ENCODE results near the gene PPP3R1. TPM values are rescaled to one million over a fixed set of nuclear protein-coding genes. Genes with fewer than 3 reads are reported as not detected.

The PPP3R1 gene
- total and polyA plus RNA-seq, 2 donors (not counting 3 experiments of a cell fraction or from before 2014, with no cell fraction given), result 8.4 to 62.2 TPM

DNA sequence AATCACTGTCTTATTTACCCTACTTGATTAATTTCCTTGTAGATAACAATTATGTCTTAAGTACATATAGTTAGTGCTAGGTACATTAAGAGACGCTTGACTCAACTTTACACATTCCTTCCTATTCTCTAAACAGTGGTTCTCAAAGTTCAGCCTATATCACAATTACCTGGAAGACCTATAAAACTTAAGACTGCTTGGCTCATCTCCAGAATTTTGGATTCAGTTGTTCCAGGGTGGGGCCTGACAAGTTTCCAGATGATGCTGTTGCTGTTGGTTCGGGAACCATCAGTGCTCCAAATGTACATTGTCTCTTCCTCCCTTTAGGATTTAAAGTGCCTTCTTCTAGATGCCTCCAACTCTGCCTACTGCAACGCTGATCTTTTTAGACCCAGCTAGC lies 4.0 kb downstream of the PPP3R1 start:
- intact Hi-C loops (cut with micrococcal nuclease), result no loop called here
- Histone ChIP-seq H3K27ac (ENCODE audit: insufficient read depth, low read depth, low read length) (no peak overlapping the region), H3K79me2 (ENCODE audit: control insufficient read depth, insufficient read depth, low read length) (peaks cover 86% of the 10 kb centered on the region), H3K4me3 (replicated peaks in 1 of 3; ENCODE audit: insufficient read depth in 1 of 3, low read depth in 1 of 3, low read length in 3 of 3) (no peak overlapping the region), H3K9ac (replicated peaks; ENCODE audit: extremely low read depth, insufficient read depth, low read length) (no peak overlapping the region), H3K4me1 (ENCODE audit: control insufficient read depth, extremely low read depth, insufficient read depth, low read length) (peaks cover 23% of the 10 kb centered on the region), H4K20me1 (replicated peaks; ENCODE audit: control insufficient read depth, extremely low read depth, insufficient read depth, low read length) (peaks cover 35% of the 10 kb centered on the region), H3K36me3 (ENCODE audit: control insufficient read depth in 2 of 2, extremely low read depth in 1 of 2, insufficient read depth in 2 of 2, low read length in 2 of 2) (no peaks in the 10 kb centered on the region), H3K4me2 (ENCODE audit: insufficient read depth, low read length) (no peak overlapping the region), H3K9me3 (replicated peaks; ENCODE audit: control insufficient read depth, insufficient read depth, low read length) (no peaks in the 10 kb centered on the region), H2AFZ (ENCODE audit: low read depth, low read length) (no peak overlapping the region), H3K9me1 (replicated peaks; ENCODE audit: control insufficient read depth, extremely low read depth, insufficient read depth, low read length) (no peaks in the 10 kb centered on the region), H3K27me3 (ENCODE audit: control insufficient read depth in 2 of 2, insufficient read depth in 2 of 2, low read length in 2 of 2) (no peaks in the 10 kb centered on the region)
- no TSS peak for BruUV-seq (replicated peaks)
- TF ChIP-seq FOS (IDR thresholded peaks at IDR 0.05; ENCODE audit: borderline replicate concordance, insufficient read depth, low read length) (no peak), GATA2 (IDR thresholded peaks at IDR 0.05; ENCODE audit: insufficient read depth, insufficient read length, low read depth, low read length) (no peak), EZH2 (IDR thresholded peaks at IDR 0.05; ENCODE audit: borderline replicate concordance, low read depth, low read length, severe bottlenecking) (no peak), POLR2A (IDR thresholded peaks at IDR 0.05; ENCODE audit: low read depth, low read length) (no peak), JUN (IDR thresholded peaks at IDR 0.05; ENCODE audit: borderline replicate concordance, insufficient read depth, insufficient read length, low read depth) (no peak), MYC (IDR thresholded peaks at IDR 0.05; ENCODE audit: low read depth, low read length) (no peak), POLR2AphosphoS5 (IDR thresholded peaks at IDR 0.05; ENCODE audit: insufficient read depth, low read depth, low read length) (no peak)
- TF ChIP-seq, protein P1, sequence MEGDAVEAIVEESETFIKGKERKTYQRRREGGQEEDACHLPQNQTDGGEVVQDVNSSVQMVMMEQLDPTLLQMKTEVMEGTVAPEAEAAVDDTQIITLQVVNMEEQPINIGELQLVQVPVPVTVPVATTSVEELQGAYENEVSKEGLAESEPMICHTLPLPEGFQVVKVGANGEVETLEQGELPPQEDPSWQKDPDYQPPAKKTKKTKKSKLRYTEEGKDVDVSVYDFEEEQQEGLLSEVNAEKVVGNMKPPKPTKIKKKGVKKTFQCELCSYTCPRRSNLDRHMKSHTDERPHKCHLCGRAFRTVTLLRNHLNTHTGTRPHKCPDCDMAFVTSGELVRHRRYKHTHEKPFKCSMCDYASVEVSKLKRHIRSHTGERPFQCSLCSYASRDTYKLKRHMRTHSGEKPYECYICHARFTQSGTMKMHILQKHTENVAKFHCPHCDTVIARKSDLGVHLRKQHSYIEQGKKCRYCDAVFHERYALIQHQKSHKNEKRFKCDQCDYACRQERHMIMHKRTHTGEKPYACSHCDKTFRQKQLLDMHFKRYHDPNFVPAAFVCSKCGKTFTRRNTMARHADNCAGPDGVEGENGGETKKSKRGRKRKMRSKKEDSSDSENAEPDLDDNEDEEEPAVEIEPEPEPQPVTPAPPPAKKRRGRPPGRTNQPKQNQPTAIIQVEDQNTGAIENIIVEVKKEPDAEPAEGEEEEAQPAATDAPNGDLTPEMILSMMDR (IDR thresholded peaks at IDR 0.05; ENCODE audit: extremely low read depth in 1 of 2, insufficient read depth in 1 of 2, low read depth in 1 of 2, low read length in 2 of 2), result no peak
- TF ChIP-seq, protein P2, sequence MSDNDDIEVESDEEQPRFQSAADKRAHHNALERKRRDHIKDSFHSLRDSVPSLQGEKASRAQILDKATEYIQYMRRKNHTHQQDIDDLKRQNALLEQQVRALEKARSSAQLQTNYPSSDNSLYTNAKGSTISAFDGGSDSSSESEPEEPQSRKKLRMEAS (IDR thresholded peaks at IDR 0.05; ENCODE audit: insufficient read depth, insufficient read length), result no peak
- dilution Hi-C loops (cut with MboI; ENCODE audit: extremely low pct_ligation_motif_present, low sequenced_read_pairs), result no loop called here
- POLR2A ChIA-PET, result no interaction called here
- FAIRE-seq, result no peak
- CTCF ChIA-PET, result interaction anchor here (0.7 to 2.8 kb wide), 3 partner anchors 10 to 53 kb away, joined by 3 to 26 read pairs (median 3); no protein-coding TSS in a partner anchor
- DNase-seq (ENCODE audit: low read depth, low spot score), result no peak

Measured in endothelial cell of umbilical vein (primary cell).